NT2/D1 (cell line): ENCODE measurements around the gene CKB.

Source experiments
- YY1 ChIP-seq: IDR thresholded peaks from 2 replicates; pipeline ENCODE4 v1.6.1; 2011; ENCODE audit not compliant: insufficient read length, insufficient read depth
- ZNF274 ChIP-seq: IDR thresholded peaks from 2 replicates; pipeline ENCODE4 v1.6.1; 2011; ENCODE audit warnings: mild to moderate bottlenecking, low read depth, low read length

DNA sequence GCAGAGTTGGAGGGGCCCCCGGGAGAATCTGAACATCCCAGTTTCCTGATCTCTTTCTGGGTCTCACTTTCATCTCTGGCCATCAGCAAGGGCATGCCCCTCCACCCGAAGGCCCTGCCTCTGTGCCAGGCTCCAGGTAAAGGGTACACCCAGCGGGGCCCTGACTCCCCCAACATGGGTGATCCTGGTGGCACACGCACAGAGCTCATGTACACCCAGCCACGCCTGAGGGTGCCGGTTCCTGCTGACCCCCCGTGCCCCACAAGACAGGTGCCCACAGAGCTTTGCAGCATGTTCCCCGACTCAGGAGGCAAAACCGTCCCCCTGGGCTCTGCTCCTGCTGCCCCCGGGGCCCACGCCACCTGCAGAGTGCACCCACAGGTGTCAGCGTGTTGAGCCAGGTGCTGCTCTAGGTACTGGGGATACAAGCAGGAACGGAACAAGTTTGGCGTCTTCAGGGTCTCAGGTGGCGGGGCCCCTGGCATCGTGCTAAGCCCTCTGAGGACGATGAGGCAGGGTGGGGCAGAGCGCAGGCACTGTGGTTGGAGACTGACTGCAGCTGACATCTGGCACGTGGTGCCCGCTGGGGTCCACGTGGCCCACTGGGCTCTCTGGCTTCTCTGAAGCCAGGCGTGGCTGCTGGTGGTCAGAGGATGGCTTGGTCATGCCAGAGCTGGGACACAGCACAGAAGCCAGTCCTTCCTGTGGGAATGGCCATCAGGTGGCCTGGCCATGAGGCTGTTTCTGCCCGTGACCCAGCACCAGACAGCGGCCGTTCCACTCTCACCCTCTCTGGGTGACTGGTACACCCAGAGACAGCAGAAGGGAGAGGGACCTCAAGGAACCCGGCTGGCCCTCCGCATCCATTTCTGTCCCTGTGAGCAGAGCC lies 26.1 kb upstream of the CKB start:
- TF ChIP-seq ZNF274: no peak
- TF ChIP-seq YY1: no peak
